ENCODE results near the gene NCAM2.

NCAM2 gene

GRCh38 chr21:21439761-21440160 lies 441.6 kb downstream of the NCAM2 start:
- DNase-seq (ENCODE audit: low read depth, low spot score) = no peak

- no peak for DNase-seq (ENCODE audit: low read depth, low spot score)
Observed at GRCh38 chr21:21457077-21457476, 458.9 kb downstream of the NCAM2 start.

GRCh38 chr21:21458124-21458631 lies 460.0 kb downstream of the NCAM2 start:
- no peak for DNase-seq (ENCODE audit: low read depth, low spot score)

- no peak for DNase-seq (ENCODE audit: low read depth, low spot score)
Observed at GRCh38 chr21:21460979-21461378, 462.8 kb downstream of the NCAM2 start.

- no peak for DNase-seq (ENCODE audit: low read depth, low spot score)
Observed at GRCh38 chr21:21463456-21463855, 465.2 kb downstream of the NCAM2 start.

- no peak for DNase-seq (ENCODE audit: low read depth, low spot score)
Observed at GRCh38 chr21:21464684-21465083, 466.5 kb downstream of the NCAM2 start.

GRCh38 chr21:21466752-21467151 lies 468.5 kb downstream of the NCAM2 start:
- DNase-seq (ENCODE audit: low read depth, low spot score) = no peak

GRCh38 chr21:21468003-21468402 lies 469.8 kb downstream of the NCAM2 start:
- no peak for DNase-seq (ENCODE audit: low read depth, low spot score)

- DNase-seq (ENCODE audit: low read depth, low spot score) = no peak
Observed at GRCh38 chr21:21481239-21481638, 483.0 kb downstream of the NCAM2 start.

GRCh38 chr21:21508859-21509258 lies 510.6 kb downstream of the NCAM2 start:
- DNase-seq (ENCODE audit: low read depth, low spot score) = no peak

GRCh38 chr21:21530680-21531079 lies 532.5 kb downstream of the NCAM2 start:
- no peak for DNase-seq (ENCODE audit: low read depth, low spot score)

- DNase-seq (ENCODE audit: low read depth, low spot score) = no peak
Observed at GRCh38 chr21:21547368-21547953, 549.3 kb downstream of the NCAM2 start.

- DNase-seq (ENCODE audit: low read depth, low spot score) = no peak
Observed at GRCh38 chr21:21559285-21560045, 561.3 kb downstream of the NCAM2 start.

Measured in activated naive CD8-positive, alpha-beta T cell treated with anti-CD3 and anti-CD28 coated beads, Interleukin-2, amount 50 U/mL, for 16 hours (primary cell).